NCI-H2107 treated with DMSO at 0.1 percent for 48 hours (cell line): ENCODE data around the gene OLFM2.
"Not testable (repeated sequence)": the region's sequence is repeated elsewhere in the genome, so short reads cannot be mapped to it uniquely, and the experiment has no call there.

ENCODE experiments used
- DNase-seq: peaks from one replicate; lab custom pipeline; 2025; ENCODE audit not compliant: unreplicated experiment; lab: John Stamatoyannopoulos, UW

Gene OLFM2

DNA sequence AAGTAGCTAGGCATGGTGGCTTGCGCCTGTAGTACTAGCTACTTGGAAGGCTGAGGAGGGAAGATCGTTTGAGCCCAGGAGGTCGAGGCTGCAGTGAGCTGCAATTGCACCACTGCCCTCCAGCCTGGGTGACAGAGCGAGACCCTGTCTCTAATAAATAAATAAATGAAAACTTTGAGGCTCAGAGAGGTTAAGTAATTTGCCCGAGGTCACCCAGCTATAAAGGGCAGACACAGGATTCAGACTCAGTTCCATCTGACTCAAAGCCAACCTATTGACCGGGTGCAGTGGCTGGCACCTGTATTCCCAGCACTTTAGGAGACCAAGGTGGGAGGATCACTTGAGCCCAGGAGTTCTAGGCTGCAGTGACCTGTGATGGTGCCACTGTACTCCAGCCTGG lies 7.4 kb upstream of the OLFM2 start:
- DNase-seq, result no peak

DNA sequence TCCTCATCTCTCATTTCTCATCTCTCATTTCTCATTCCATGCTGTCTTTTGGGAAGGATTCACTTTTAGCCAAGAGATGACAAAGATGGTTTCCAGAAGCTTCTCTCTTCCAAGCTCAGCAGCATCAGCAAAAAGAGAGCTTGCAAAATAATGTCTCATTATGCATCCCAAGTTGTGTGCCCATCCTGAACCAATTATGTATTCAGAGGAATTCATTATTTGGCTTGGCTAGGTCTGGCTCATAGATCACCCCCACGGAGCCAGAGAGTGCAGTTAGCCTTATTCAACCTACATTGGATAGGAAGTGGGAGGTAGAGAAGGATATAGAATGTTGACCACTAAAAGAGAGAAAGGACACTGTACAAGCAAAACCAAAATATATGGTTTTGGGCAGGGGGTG lies 5.4 kb upstream of the OLFM2 start:
- no peak for DNase-seq

DNA sequence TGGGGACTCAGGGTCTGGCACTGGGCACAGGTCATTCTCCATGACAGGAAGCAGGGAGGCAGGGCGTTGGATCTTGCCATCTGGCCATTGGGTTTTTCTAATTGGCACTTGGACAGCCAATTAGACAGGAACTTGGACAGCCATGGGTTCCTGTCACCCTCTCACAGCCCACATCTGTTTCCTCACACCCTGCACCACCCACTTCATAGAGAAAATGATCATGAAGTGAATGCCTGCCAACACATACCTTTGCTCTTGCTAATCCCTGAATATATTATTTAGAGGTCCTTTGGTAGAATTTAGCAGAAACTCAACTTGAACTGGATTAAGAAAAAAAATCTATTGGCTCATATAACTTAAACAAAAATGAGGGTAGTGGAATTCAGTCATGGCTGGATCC lies 4.9 kb upstream of the OLFM2 start:
- no peak for DNase-seq

DNA sequence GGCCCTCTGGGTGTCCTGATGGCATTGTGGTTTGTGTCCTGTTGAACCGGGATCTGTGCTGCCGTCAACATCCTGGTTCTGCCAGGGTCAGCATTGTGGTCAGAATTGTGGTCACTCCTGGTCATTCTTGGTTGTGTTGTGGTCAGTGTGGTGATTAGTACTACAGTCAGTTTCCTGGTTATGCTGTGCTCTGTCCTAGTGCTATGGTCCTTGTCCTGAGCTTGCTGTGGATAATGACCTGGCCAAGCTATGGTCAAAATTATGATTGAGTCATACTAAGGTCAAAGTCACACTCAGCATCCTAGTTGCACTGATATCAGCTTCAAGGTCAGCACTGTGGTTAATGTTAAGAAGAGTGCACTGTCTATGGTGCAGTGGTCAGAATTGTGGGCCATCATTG lies 4.5 kb upstream of the OLFM2 start:
- DNase-seq, result no peak

DNA sequence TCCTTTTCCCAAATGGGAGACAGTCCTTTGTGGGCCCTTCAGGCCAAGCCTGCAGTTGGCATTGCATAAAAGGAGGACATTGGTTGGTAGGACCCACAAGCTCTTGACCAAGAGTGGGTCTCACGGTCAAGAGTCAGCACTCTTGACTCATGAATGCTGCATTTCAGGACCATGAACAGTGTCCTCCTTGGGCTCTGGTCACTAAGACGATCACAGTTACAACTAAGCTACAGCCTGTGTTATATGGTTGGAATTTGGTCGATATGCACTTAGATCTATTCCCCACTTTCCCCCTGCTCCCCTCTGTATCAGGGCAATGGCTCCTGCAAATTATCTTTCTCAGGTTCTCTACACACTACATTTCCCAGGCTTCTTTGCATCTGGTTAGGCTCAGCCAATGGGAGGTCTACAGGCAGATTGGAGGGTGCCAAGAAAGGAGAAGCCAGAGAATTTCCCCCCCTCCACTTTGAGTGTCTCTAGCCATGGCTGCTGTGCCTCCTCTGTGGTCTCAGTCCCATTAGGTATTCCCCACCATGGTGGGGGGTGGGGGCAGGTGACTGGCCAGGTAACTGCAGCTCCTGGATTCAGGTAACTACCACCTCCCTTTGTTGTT lies 3.1 kb upstream of the OLFM2 start:
- DNase-seq, result no peak

DNA sequence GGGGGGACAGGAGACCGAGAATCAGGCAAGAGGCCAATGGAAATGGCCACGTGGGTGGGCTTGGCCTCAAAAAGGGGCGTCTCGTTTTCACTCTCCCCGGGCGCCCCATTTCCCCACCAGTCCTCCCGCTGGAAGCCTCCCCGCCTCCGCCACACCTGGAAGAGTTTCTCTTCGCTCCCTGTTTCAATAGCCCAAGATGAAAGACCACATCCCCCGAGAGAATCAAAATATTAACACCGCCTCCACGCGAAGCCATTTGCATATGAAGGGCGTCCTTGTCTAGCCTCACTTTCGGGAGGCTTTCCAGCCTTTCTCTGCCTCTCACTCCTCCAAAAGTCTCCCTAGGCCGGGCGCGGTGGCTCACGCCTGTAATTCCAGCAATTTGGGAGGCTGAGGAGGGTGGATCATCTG lies 691 bp upstream of the OLFM2 start:
- DNase-seq, result no peak

DNA sequence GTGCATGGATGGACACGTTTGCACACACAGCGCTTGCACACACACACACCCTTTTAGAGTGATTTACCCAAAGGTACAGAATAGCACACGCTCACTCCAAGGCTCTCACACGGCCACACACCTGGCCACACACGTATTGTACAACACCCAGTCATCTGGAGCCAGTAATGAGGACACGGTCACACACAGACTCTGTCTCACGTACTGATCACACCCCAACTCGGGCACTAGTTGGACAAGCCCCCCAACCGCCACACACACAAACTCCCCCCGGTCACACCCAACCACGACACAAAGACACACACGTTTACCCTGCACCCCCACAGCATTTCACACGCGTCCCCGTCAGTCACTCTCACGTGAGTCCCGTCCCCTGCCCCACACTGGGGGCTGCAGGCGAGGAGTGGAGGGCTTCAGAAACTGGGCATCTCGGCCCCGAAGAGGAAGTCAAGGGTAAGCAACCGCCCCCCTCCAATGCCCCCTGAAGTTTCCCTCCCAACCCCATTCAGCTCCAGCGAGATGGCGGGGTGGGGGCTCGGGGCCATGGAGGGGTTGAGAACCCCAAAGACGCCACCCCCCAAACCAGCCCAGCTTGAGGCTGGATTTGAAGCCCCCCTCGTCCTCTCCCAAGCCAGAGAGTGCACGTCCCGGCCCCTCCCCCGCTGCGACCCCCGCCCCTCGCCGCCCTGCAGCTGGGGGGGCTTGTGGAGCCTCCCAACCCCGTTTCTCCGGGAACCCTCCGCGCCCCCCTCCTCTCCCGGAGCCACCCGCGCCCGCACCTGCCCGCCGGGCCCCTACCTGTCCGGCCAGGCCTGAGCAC lies 599 bp downstream of the OLFM2 start:
- DNase-seq, result no peak

DNA sequence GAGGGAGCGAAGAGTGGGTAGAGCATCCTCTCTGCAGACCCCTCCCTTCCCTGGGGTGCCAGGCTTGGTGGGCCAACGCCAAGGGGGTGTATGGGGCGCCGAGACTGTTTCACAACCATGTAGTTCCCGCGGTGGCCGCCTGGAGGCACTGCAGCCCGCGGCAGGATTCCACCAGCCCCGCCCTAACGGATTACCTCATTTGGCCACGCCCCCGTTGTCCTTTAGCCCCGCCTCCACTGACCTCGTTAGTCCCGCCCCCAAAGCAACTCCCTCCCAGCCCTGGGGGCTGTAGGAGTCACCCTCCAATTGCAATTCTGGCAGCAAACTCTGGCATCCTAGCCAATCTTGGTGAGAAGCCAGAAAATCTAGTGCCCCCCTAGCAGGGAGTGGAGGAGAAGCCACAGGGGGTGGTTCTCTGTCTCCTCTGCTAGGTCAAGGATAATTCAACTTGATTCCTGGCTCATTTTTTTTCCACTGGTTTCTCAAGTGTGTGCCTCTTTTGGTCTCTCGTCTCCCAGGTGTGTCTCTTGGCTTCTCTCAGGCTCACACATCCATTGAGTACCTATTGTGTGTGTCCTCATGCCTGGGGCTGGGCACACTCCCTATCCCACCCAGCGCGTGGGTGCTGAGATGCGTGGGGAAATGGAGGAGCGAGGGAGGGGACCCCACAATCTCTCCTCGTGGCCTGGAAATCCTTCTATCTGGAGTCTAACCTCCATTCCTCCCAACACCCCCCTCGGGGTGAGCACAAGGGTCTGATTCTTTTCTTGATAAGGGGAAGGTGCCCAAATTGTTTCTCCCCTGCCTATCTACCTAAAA lies 2.0 kb downstream of the OLFM2 start:
- DNase-seq, result no peak

DNA sequence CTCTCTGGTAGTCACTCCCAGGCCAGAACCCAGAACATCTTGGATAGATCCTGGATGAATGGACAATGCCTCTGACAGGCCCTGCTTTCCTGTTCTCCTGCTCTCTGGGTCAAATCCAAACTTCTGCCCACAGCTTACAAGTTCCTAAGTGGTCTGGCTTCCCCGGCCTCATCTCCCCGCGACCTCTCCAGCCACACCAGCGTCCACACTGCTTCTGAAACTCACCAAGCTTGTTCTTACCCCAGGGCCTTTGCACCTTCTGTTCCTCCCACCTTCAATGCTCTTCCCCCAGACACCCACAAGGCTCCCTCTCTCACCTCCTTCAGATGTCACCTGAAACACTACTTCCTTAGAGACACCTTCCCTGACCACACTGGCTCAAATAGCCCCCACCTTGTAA lies 3.5 kb downstream of the OLFM2 start:
- DNase-seq, result no peak

DNA sequence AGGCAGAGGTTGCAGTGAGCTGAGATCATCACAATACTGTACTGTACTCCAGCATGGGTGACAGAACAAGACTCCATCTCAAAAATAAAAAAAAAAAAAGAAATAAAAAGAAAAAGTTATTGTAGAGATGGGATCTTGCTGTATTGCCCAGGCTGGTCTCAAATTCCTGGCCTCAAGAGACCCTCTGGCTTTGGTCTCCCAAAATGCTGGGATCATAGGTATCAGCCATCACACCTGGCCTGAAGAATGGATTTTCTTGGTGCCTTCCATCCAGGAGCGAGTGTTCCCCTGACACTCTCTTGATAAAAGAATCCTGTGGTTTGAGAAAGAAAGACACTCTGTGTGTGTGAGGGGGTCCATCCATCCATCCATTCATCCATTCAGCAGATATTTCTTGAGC lies 4.7 kb downstream of the OLFM2 start:
- no peak for DNase-seq

DNA sequence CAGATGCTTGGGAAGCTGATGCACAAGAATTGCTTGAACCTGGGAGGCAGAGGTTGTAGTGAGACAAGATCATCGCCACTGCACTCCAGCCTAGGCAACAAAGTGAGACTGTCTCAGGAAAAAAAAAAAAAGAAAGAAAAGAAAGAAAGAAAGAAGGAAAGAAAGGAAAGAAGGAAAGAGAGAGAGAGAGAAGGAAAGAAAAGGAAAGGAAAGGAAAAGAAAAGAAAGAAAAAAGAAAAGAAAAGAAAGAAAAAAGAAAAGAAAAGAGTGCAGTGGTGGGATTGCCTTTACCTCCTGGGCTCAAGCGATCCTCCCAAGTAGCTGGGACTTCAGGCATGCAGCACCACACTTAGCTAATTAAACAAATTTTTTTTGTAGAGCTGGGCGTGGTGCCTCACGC lies 12.9 kb downstream of the OLFM2 start:
- no peak for DNase-seq

DNA sequence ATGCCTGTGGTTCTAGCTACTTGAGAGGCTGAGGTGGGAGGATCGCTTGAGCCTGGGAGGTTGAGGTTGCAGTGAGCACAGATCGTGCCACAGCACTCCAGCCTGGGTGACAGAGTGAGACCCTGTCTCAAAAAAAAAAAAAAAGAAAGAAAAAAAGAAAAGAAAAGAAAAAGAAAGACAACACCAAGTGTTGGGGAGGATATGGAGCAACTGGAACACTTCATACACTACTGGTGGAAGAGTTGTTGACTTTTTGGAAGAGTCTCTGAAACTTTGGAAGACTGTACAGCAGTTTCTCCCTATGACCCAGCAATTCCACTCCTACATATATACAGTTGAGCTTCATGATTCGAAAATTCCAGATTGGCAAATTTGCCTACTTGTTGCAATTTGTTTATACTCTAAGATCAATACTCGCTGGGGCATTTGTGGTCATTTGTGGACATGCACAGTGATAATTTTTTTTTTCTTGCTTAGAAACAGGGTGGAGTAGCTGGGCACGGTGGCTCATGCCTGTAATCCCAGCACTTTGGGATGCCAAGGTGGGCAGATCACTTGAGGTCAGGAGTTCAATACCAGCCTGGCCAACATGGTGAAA lies 13.4 kb downstream of the OLFM2 start:
- DNase-seq, result not testable (repeated sequence)

DNA sequence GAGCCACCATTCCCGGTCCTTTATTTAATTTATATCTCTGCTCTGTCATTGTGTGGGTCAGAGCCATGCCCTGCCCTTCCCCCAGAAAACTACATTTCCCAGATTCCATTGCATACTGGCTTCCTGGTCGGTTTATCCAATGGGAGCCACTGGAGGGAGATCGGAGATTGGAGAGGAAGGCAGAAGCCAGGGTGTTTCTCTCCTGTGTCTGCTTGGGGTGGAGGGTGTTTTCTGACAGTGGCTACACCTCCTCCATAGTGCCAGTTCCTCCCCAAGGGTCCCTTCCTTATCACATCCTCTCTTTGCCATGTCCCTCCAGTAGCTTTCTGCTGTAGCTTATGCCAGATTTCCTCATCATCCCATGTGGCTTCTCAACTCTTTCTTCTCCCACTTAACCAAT lies 19.0 kb downstream of the OLFM2 start:
- no peak for DNase-seq

DNA sequence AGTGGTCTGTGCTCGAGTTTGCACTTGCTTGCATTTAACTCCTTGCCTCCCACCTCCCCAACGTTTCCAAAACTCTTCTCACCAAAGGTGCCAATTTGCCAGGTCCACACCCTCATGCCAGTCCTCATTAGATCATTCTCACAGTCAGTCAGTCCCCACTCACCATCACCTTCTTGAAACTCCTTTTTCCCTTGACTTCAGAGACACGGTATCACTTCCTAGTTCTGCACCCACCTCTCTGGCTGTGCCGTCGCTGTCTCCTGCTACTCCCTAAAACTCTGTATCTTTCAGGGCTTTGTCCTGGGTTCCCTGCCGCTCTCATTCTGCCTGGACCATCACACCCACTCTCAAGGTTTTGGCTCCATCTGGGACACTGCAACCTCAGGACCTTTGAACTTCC lies 19.6 kb downstream of the OLFM2 start:
- DNase-seq, result no peak

DNA sequence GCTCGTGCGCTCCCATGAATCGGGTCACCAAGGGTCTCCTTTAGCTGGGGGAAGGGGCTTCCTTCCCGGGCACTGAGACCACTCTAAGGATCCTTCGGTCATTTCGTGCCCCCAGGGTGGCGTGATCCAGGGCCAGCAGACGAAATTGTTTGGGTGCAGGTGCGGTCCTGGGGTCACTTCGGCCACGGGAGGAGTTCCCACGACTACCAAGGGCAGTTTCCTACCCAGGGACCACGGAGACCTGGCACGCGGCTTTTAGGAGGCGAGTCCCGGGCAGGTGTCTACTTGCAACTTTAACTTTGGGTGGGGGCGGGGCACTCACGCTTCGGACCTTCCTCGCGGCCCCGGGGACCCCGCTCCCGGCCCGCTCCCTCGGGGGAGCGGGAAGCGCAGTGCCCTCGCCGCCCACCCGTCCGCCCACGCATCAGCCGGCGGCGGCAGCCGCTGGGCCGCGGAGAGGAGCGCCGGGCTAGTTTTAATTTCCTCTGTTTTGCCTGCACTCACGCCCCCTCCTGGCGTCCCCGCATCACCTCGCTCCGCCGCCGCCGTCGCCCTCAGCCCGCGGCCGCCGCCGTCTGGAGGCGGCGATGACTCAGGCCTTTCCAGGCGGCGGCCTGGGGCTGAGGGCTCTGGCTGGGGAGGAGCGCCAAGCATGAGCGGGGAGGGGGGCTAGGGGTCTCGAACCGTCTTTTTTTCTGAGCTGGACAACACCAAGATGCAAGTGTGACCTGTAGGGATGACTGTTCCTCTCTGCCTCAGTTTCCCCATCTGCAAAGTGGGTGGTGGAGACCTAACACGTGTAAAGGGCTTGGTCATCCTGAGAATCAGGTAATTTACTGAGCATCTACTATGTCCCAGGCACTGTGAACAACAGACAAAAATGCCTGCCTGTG lies 21.8 kb downstream of the OLFM2 start:
- peak; percentile 43 for DNase-seq

DNA sequence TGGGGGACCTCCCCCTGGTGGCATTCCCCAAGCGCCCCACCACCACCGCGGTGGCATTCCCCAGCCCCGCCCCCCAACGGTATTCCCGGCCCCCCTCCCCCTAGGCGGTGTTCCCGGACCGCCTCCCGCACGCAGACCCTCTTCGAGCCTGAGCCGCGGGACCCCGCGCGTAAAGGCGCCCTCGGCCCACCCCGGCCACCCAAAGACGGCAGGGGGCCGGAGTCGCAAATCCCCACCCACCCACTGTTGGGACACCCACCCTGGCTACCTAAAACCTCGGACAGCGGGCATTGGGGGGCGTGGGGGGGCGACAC lies 22.4 kb downstream of the OLFM2 start:
- no peak for DNase-seq

DNA sequence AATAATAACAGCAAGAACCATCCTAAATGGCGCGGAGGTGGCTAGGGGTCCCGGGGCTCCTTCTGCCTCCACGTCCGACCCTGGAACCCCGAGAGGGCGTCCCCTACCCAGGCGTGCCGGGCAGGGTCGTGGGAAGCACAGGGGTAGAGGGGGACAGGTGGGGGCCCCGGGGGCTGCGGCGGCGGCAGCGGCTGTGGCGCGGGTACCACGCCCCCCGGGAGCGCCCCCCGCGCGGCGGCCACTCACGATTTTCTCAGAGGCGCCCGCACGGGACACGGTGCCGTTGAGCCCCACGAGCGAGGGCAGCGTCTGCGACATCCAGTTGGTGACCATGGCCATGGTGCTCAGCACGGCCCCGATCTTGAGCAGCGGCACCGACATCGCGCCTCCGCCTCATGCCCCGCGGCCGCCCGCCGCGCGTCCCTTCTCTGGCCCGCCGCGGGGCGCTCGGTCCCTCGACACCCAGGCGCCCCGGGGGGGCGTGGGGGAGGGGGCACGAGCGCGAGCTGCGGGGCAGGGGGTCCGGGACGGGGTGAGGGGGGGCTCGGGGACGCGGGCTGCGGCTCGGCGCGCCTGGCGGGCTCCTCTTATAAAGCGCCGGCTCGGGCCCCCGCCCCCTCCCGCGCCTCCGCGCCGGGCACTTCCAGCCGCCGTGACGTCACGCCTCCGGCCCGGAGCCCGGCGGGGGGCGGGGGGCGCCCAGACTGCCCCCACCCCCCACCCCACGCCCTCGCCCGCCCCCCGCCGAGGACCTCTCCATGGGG lies 22.9 kb downstream of the OLFM2 start:
- DNase-seq, result no peak

DNA sequence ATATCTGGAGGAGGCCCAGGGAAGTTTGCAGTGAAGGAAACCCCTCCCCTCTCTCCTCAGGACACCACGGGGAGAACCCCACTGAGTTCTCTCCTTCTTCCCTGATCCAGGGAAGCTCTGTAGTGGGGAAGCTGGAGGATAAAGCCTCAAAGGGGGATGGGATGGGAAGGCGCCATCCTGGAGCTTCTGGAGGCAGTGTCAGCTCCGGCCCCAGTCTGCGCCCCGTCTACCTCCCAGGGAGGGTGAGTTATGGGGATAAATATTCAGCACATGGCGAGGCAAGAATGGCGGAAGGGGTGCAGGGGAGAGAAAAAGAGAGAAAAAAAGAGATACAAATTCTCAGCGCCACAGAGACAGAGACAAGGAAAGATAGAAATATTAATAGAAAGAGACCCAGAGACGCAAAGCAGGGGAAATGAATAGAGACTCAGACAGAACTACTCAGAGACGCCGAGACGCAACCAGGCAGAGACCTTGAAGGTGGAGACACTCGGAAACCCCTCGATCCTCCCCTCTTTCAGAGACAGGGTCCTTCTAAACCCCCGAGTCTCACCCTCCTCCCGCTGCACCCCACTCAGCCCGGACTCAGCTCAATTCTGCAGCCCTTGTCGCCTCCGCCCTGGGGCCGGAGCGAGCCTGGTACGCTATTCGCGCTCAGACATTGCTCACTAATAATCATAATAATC lies 23.6 kb downstream of the OLFM2 start:
- no peak for DNase-seq

DNA sequence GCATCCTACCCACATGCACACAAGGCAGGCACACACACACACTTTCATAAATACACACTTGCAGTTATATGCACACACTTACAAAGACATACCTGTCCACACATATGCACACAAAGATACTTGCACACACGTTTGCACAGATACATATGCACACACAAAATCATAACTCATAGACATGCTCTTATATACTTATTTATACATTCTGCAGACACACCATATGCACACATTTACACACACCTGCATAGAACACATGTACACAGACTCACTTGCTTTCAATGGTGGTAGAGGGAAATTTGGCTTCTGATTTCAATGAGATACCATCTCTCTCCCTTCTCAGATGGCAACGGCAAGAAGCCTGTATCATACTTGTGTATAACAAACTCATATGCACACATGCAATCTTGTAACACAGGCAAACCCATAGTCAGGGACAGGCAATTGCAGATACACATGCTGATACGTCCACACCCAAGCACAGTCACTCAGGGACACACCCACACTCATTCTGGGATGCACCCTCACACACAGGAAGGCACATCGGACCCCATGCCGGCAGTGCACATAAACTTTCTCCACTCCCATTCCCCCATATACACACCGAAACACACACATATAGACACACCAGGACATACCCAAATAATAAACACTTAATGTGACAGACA lies 24.7 kb downstream of the OLFM2 start:
- no peak for DNase-seq
